Small intestine (tissue), 7 donors: ENCODE data around the gene RRP12. TPM values are rescaled to one million over a fixed set of nuclear protein-coding genes. Genes with fewer than 3 reads are reported as not detected.

Experiments used
- DNase-seq, 2 donors: peaks; one replicate each; pipeline versions ENCODE4 v3.0.0 to v3.0.0-alpha.2; 2013
- FAIRE-seq: peaks from 2 replicates; lab custom pipeline; 2012; peaks lifted over from hg19 to GRCh38; lab: Jason Lieb, UNC
- H3K27ac ChIP-seq, 3 donors: one replicate each; pipeline ENCODE4 v1.5.1; 2013; ENCODE audit warnings: low read length in 2 of 3, mild to moderate bottlenecking in 2 of 3, control low read depth in 1 of 3, inconsistent platforms in 1 of 3, low read depth in 1 of 3, moderate library complexity in 1 of 3
- H3K27me3 ChIP-seq, 3 donors: one replicate each; pipeline ENCODE4 v1.6.1; 2013; ENCODE audit warnings: low read length in 3 of 3, inconsistent platforms in 1 of 3; ENCODE audit not compliant: control insufficient read depth in 3 of 3, insufficient read depth in 3 of 3
- H3K36me3 ChIP-seq, 3 donors: one replicate each; pipeline ENCODE4 v1.6.1; 2013; ENCODE audit warnings: low read length in 3 of 3, inconsistent platforms in 1 of 3, low read depth in 1 of 3, mild to moderate bottlenecking in 1 of 3, moderate library complexity in 1 of 3; ENCODE audit not compliant: control insufficient read depth in 3 of 3, insufficient read depth in 2 of 3
- H3K4me1 ChIP-seq, 3 donors: one replicate each; pipeline ENCODE4 v1.6.1; 2013; ENCODE audit warnings: low read length in 2 of 3, inconsistent platforms in 1 of 3, low read depth in 1 of 3, mild to moderate bottlenecking in 1 of 3, moderate library complexity in 1 of 3; ENCODE audit not compliant: control insufficient read depth in 3 of 3, insufficient read depth in 2 of 3
- H3K4me3 ChIP-seq, 3 donors: one replicate each; pipeline ENCODE4 v1.5.1; 2013; ENCODE audit warnings: low read length in 3 of 3, control low read depth in 1 of 3, inconsistent platforms in 1 of 3, low read depth in 1 of 3, mild to moderate bottlenecking in 1 of 3, moderate library complexity in 1 of 3
- H3K9me3 ChIP-seq, 2 donors: one replicate each; pipeline ENCODE4 v1.6.1; 2013; ENCODE audit warnings: low read depth in 1 of 2, low read length in 1 of 2; ENCODE audit not compliant: control insufficient read depth in 2 of 2, insufficient read depth in 1 of 2
- WGBS, 3 donors: extraction: QIAGEN DNeasy Blood & Tissue Kit; methylation state at CpG; one replicate each; pipeline ENCODE4 v1.1.7; 2013; 5-methylcytosine and 5-hydroxymethylcytosine counted together
- polyA plus RNA-seq, 4 donors: library from polyadenylated mRNA; stranded (reverse) in 3 of 4; unstranded in 1 of 4; fragments of 200-250 nt in 3 of 4; fragments of 120-200 nt in 1 of 4; gene quantifications; one replicate each; pipeline versions ENCODE4 v1.2.1 to v1.2.3, GENCODE V29; 2013
- donor health status: healthy with polysubstance abuse.
- donor health status: control.
- donor health status: control.
- donor health status: Bipolar disorder and iron deficiency.
- donor health status: healthy.

RRP12 gene
- polyA plus RNA-seq, 4 donors, result 6.0 to 24.5 (median 12.5) TPM

DNA sequence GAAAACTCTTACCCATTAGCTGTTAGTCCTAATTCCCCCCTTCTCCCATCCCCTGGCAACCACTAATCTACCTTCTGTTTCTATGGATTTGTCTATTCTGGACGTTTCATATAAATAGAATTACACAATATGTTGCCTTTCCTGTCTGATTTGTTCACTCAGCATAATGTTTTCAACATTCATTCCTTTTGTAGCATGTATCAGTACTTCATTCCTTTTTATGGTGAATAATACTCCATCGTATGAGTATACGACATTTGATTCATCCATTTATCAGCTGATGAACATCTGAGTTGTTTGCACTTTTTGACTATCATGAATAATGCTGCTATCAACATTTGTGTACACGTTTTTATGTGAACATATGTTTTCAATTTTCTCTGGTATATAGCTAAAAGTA is 86.5 kb downstream of the RRP12 start:
- H3K27me3 ChIP-seq, result no peaks in the 10 kb centered on the region
- H3K36me3 ChIP-seq, result no peaks in the 10 kb centered on the region
- FAIRE-seq, result no peak
- no peak overlapping the region for H3K4me3 ChIP-seq
- H3K9me3 ChIP-seq, result peaks cover 0 to 2% of the 10 kb centered on the region in 2 donors
- DNase-seq, result no peak
- 59 to 63% (median 62%) methylated on average over 4 of the region's 4 CpGs for WGBS, 3 donors
- H3K4me1 ChIP-seq, result no peaks in the 10 kb centered on the region
- H3K27ac ChIP-seq, result no peak overlapping the region

DNA sequence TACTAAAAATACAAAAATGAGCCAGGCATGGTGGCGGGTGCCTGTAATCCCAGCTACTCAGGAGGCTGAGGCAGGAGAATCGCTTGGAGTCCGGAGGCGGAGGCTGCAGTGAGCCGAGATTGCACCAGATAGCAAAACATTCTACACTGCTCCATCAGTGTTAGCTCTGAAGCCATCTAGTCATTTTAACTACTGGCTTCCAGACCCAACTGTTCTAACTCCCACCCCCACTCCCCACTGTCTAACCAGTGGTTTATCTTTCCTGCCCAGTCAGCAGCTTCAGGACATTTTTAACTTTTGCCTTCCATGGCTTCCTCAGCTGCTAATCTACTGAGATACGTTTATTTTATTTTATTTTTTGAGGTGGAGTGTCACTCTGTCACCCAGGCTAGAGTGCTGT is 88.2 kb downstream of the RRP12 start:
- 83 to 87% (median 87%) methylated on average over 6 of the region's 6 CpGs for WGBS, 3 donors
- Histone ChIP-seq H3K4me3 (no peak overlapping the region), H3K27me3 (no peaks in the 10 kb centered on the region), H3K36me3 (no peaks in the 10 kb centered on the region), H3K27ac (no peak overlapping the region), H3K4me1 (no peaks in the 10 kb centered on the region), H3K9me3 (peaks cover 0 to 2% of the 10 kb centered on the region in 2 donors)
- FAIRE-seq, result no peak
- no peak for DNase-seq

DNA sequence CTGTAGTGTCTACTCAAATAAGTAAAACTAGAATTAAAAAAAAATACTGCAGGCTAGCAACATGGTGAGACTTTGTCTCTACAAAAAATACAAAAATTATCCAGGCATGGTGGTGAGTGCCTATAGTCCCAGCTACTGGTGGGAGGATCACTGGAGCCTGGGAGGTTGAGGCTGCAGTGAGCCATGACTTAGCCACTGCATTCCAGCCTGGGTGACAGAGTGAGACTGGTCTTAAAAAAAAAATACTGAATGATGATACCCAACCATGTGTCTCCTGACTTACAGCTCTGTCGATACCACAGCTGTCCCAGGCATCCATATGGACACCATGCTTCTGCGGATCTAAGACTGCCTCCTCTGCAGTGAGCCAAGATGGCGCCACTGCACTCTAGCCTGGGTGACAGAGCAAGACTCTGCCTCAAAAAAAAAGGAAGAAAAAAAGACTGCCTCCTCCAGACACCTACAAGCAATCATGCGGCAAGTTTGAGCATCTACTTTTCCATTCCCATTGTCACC is 90.0 kb downstream of the RRP12 start:
- no peak for FAIRE-seq
- Histone ChIP-seq H3K27ac (no peak overlapping the region), H3K36me3 (no peaks in the 10 kb centered on the region), H3K27me3 (no peaks in the 10 kb centered on the region), H3K4me3 (no peak overlapping the region), H3K9me3 (peaks cover 0 to 2% of the 10 kb centered on the region in 2 donors), H3K4me1 (no peaks in the 10 kb centered on the region)
- DNase-seq, result no peak
- WGBS, 3 donors, result 95 to 97% (median 97%) methylated on average over 4 of the region's 4 CpGs

DNA sequence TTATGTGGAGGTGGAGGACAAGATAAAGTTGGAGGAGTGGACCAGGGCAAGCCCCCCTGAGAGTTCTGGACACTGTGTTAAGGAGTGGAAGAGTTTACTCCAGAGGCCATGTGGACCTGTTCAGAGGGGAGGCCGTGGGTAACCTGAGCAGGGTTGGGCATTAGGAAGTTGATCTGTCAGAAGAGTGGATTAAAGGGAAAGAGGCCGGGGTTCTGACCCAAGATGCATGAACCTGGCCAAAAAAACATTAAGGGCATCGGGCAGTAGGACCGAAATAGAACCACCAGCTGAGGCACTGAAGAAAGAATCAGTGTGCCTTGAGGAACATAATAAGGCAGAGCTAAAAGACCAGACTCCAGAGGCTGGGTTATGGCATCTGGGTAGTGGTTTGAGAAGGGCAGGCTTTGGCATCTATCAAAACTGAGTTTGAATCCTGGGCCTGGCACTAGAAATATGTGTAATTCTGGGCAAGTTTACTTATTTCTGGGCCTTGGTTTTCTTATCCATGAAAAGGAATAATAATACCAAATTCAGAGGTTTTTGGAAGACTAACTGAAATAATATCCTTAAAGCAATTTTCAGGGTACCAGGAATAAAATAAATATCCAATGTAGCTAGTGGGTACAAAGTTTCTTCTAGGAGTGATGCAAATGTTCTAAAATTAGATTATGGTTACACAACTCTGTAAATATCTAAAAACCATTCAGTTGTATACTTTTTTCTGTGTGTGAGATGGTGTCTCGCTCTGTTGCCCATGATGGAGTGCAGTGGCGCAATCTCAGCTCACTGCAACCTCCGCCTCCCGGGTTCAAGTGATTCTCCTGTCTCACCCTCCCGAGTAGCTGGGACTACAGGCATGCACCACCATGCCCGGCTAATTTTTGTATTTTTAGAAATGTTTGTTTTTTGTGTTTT is 93.0 kb downstream of the RRP12 start:
- 81 to 83% (median 82%) methylated on average over 10 of the region's 10 CpGs for WGBS, 3 donors
- FAIRE-seq (no peak), DNase-seq (no peak)
- Histone ChIP-seq H3K27me3 (no peaks in the 10 kb centered on the region), H3K27ac (no peak overlapping the region), H3K9me3 (peaks cover 0 to 2% of the 10 kb centered on the region in 2 donors), H3K4me3 (no peak overlapping the region), H3K36me3 (no peaks in the 10 kb centered on the region), H3K4me1 (no peaks in the 10 kb centered on the region)

DNA sequence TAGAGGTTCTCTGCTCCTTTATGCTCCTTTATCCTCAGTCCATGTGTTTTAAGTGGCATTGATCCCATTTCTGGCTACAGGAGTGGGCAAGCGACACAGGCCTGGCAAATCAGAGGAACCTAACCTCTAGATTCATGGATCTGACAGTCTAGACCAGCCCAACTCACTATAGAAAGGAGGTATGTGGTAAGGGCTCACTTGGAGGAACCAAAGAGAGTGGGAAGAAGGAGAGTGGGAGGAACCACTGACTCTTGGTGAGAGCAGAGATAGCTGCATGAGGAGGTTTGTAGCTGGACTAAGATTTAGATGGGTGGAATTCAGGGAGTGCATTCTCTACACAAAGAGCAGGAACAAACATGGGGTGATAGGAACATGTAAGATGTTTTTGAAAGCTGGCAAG is 93.7 kb downstream of the RRP12 start:
- H3K9me3 ChIP-seq, result peaks cover 0 to 2% of the 10 kb centered on the region in 2 donors
- DNase-seq, result no peak
- WGBS, 3 donors, result 38 to 89% (median 54%) methylated on average over 1 of the region's 1 CpG
- H3K36me3 ChIP-seq, result no peaks in the 10 kb centered on the region
- H3K27me3 ChIP-seq, result no peaks in the 10 kb centered on the region
- H3K4me1 ChIP-seq, result no peaks in the 10 kb centered on the region
- no peak overlapping the region for H3K27ac ChIP-seq
- H3K4me3 ChIP-seq, result no peak overlapping the region
- FAIRE-seq, result no peak

Other genes with a start within 250 kb of the RRP12 start
- gene SLIT1, start 215.4 kb downstream of the RRP12 start, polyA plus RNA-seq, result under 1 TPM in 3 of 4 donors, not detected in 1; under 0.01 to 0.40 (median 0.12) TPM
- gene ARHGAP19, start 108.7 kb downstream of the RRP12 start, polyA plus RNA-seq, result 10 to 100 TPM in 1 of 4 donors, 1 to 10 TPM in 3; 2.2 to 15.2 (median 3.7) TPM
- gene FRAT1, start 82.1 kb downstream of the RRP12 start, polyA plus RNA-seq, result 1 to 10 TPM; 3.8 to 6.1 (median 5.4) TPM
- 10 to 100 TPM; 23.2 to 38.2 (median 29.1) TPM for gene FRAT2, start 66.6 kb downstream of the RRP12 start, polyA plus RNA-seq
- 100 to 1,000 TPM; 129 to 300 (median 235) TPM for gene PGAM1, start 24.9 kb upstream of the RRP12 start, polyA plus RNA-seq
- gene EXOSC1, start 44.7 kb upstream of the RRP12 start, polyA plus RNA-seq, result 10 to 100 TPM; 33.8 to 47.1 (median 37.9) TPM
- gene ZDHHC16, start 44.8 kb upstream of the RRP12 start, polyA plus RNA-seq, result 10 to 100 TPM; 17.0 to 36.0 (median 28.9) TPM
- gene MMS19, start 97.1 kb upstream of the RRP12 start, polyA plus RNA-seq, result 10 to 100 TPM; 44.7 to 55.3 (median 50.5) TPM
- 1 to 10 TPM; 1.1 to 7.6 (median 4.8) TPM for gene UBTD1, start 97.6 kb upstream of the RRP12 start, polyA plus RNA-seq
- 1 to 10 TPM in 2 of 4 donors, under 1 TPM in 2; 0.04 to 8.6 (median 2.0) TPM for gene ANKRD2, start 171.4 kb upstream of the RRP12 start, polyA plus RNA-seq
- 10 to 100 TPM in 1 of 4 donors, under 1 TPM in 3; 0.45 to 12.1 (median 0.66) TPM for gene HOGA1, start 183.0 kb upstream of the RRP12 start, polyA plus RNA-seq
- under 1 TPM in 1 of 4 donors, not detected in 3; 0.41 TPM for gene C10orf62, start 188.4 kb upstream of the RRP12 start, polyA plus RNA-seq
- gene MORN4, start 232.2 kb upstream of the RRP12 start, polyA plus RNA-seq, result 10 to 100 TPM in 1 of 4 donors, 1 to 10 TPM in 1, not detected in 2; 4.0 to 15.5 TPM
- 10 to 100 TPM in 3 of 4 donors, 1 to 10 TPM in 1; 9.5 to 34.0 (median 12.0) TPM for gene PI4K2A, start 239.3 kb upstream of the RRP12 start, polyA plus RNA-seq